Esophagus (tissue), 2 donors: ENCODE measurements around the gene MYO10. TPM values are rescaled to one million over a fixed set of nuclear protein-coding genes. Genes with fewer than 3 reads are reported as not detected.

Experiments used
- H3K27ac ChIP-seq, 2 donors: one replicate each; pipeline ENCODE4 v1.5.1; 2013; ENCODE audit warnings: low read depth in 2 of 2, mild to moderate bottlenecking in 2 of 2, inconsistent platforms in 1 of 2, low read length in 1 of 2, moderate library complexity in 1 of 2
- H3K27me3 ChIP-seq, 2 donors: one replicate each; pipeline ENCODE4 v1.6.1; 2013; ENCODE audit warnings: low read length in 2 of 2, control low read depth in 1 of 2, mild to moderate bottlenecking in 1 of 2; ENCODE audit not compliant: insufficient read depth in 2 of 2, control insufficient read depth in 1 of 2
- H3K36me3 ChIP-seq, 2 donors: one replicate each; pipeline ENCODE4 v1.6.1; 2013; ENCODE audit warnings: low read length in 1 of 2; ENCODE audit not compliant: control insufficient read depth in 2 of 2, insufficient read depth in 2 of 2
- H3K4me1 ChIP-seq, 2 donors: one replicate each; pipeline ENCODE4 v1.6.1; 2013; ENCODE audit warnings: low read length in 1 of 2; ENCODE audit not compliant: control insufficient read depth in 2 of 2, insufficient read depth in 2 of 2
- H3K4me3 ChIP-seq, 2 donors: one replicate each; pipeline ENCODE4 v1.5.1; 2013; ENCODE audit warnings: low read length in 2 of 2, mild to moderate bottlenecking in 2 of 2, low read depth in 1 of 2, moderate library complexity in 1 of 2
- H3K9me3 ChIP-seq, 2 donors: one replicate each; pipeline ENCODE4 v1.6.1; 2013; ENCODE audit warnings: mild to moderate bottlenecking in 2 of 2, low read depth in 1 of 2, low read length in 1 of 2, moderate library complexity in 1 of 2; ENCODE audit not compliant: control insufficient read depth in 2 of 2, insufficient read depth in 1 of 2
- WGBS, 2 donors: extraction: QIAGEN DNeasy Blood & Tissue Kit; methylation state at CpG; one replicate each; pipeline ENCODE4 v1.1.7; 2013; 5-methylcytosine and 5-hydroxymethylcytosine counted together
- polyA plus RNA-seq, 2 donors: library from polyadenylated mRNA; stranded (reverse); fragments of 200-250 nt; gene quantifications; one replicate each; pipeline ENCODE4 v1.2.3, GENCODE V29; 2013
- donor health status: healthy with polysubstance abuse.
- donor health status: Bipolar disorder and iron deficiency.

MYO10 gene
- polyA plus RNA-seq, 2 donors, result 5.8 to 5.9 TPM

DNA sequence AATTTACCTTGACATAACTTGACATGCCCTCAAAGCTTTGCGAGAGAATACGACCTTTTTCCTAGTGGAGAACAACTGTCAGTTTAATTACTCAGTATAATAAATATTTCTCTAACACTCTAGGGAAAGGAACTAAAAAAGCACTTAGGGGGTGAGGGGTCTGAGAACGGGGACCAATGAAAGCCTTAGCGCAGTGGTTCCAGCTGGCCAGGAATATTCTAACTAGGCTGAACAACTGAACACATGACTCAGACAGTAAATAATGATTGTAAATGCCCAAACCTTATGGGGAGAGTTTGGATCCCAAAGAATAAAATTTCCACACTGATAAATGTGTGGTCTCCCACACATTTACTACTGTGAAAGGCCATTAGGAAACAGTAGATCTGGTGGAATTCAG is 14.9 kb downstream of the MYO10 start:
- 75 to 79% methylated on average over 4 of the region's 4 CpGs for WGBS, 2 donors
- H3K27ac ChIP-seq, result no peak overlapping the region
- no peaks in the 10 kb centered on the region for H3K36me3 ChIP-seq
- no peak overlapping the region for H3K4me3 ChIP-seq
- no peaks in the 10 kb centered on the region for H3K4me1 ChIP-seq
- no peaks in the 10 kb centered on the region for H3K9me3 ChIP-seq
- no peaks in the 10 kb centered on the region for H3K27me3 ChIP-seq

DNA sequence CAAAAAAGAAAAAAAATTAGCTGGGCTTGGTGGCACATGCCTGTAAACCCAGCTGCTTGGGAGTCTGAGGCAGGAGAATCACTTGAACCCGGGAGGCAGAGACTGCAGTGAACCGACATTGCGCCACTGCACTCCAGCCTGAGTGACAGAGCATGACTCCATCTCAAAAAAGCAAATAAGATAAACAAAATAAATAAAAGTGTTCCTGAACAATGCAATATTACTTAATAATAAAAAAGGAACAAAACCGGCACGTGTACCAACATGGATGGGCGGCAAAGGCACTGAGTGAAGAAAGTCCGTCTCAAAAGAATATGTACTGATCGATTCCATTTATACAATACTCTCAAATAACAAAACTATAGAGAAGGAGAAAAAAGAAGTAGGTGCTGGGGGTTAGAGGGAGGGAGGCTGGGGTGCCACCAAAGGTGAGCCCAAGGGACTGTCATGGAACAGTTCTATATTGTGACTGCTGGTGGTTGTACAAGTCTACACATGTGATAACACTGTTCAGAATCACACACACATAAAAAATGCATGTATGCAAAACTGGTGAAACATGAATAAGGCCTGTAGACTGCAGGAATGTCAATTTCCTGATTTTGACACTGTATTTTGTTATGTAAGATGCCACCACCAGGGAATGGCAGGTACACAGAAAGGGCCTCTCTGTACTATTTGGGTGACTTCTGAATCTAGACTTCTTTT is 15.8 kb downstream of the MYO10 start:
- Histone ChIP-seq H3K36me3 (no peaks in the 10 kb centered on the region), H3K9me3 (no peaks in the 10 kb centered on the region), H3K4me3 (no peak overlapping the region), H3K27me3 (no peaks in the 10 kb centered on the region), H3K4me1 (peaks cover 0 to 2% of the 10 kb centered on the region in 2 donors), H3K27ac (no peak overlapping the region)
- 80 to 91% methylated on average over 8 of the region's 8 CpGs for WGBS, 2 donors

DNA sequence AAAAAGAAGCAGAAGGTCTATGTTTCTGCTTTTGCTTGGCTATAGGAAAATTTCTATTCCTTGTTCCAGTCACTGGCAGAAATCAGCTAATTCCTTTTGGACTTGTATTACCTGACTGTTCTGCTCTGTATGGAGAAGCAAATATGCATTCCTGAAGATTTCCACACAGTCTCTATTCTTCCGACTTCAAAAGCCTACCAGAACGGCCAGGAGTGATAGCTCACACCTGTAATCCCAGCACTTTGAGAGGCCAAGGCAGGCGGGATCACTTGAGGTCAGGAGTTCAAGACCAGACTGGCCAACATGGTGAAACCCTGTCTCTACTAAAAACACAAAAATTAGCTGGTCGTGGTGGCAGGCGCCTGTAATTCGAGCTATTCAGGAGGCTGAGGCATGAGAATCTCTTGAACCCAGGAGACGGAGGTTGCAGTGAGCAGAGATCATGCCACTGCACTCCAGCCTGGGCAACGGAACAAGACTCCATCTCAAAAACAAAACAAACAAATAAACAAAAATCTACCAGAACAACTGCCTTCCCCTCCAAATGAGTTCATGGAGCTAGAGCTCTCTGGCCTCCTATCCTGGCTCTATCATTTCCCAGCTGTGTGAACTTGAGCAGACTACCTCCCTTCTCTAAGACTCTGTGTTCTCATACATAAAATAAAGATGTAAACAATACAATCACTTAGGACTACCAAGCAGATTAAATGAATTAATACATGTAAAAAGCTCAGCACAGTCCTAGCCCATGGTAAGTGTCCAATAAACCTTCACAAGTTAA is 17.0 kb downstream of the MYO10 start:
- Histone ChIP-seq H3K9me3 (no peaks in the 10 kb centered on the region), H3K27me3 (no peaks in the 10 kb centered on the region), H3K36me3 (no peaks in the 10 kb centered on the region), H3K4me3 (no peak overlapping the region), H3K4me1 (peaks cover 0 to 3% of the 10 kb centered on the region in 2 donors), H3K27ac (no peak overlapping the region)
- 78 to 80% methylated on average over 8 of the region's 8 CpGs for WGBS, 2 donors

DNA sequence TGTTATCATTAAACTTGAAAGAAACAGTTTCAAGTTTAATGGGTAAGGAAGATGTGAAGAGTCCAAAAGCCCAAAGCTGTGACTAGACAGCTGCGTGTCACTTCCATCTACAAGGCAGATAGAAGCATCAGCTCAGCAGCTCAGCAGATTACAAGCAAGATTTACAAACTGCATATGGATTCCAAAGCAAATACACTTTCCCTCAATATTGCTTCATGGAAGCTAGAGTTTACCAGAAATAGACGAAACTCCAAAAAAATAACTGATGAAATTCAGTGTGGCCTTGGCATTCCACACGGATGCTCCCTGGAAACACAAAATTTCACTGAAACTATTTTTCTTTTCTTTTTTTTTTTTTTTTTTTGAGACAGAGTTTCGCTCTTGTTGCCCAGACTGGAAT is 17.9 kb downstream of the MYO10 start:
- Histone ChIP-seq H3K4me1 (peaks cover 0 to 3% of the 10 kb centered on the region in 2 donors), H3K36me3 (no peaks in the 10 kb centered on the region), H3K9me3 (no peaks in the 10 kb centered on the region), H3K4me3 (no peak overlapping the region), H3K27ac (no peak overlapping the region), H3K27me3 (no peaks in the 10 kb centered on the region)
- 73 to 90% methylated on average over 4 of the region's 4 CpGs for WGBS, 2 donors

- H3K36me3 ChIP-seq, result no peaks in the 10 kb centered on the region
- 51 to 71% methylated on average over 3 of the region's 3 CpGs for WGBS, 2 donors
- H3K27ac ChIP-seq, result no peak overlapping the region
- peaks cover 0 to 3% of the 10 kb centered on the region in 2 donors for H3K4me1 ChIP-seq
- no peak overlapping the region for H3K4me3 ChIP-seq
- H3K27me3 ChIP-seq, result no peaks in the 10 kb centered on the region
- no peaks in the 10 kb centered on the region for H3K9me3 ChIP-seq
Measured at GRCh38 chr5:16916262-16916878, 19.7 kb downstream of the MYO10 start.

DNA sequence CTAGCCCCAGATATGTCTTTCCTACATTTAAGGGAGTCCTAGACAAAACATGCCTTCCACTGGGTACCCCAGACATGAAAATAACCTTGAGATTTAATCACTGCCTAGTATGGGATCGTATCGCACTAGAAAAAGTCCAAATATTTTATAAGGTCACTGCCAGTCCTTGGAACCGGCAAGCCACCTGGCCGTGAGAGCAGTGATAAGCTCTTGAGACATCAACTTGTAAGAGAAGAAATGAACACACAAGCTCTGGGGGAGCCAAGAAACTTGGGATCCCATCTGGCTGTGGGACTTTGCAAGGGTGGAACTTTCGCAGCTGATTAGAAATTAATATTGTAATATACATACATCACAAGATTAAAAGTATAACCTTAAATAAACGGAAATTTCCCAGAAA is 21.5 kb downstream of the MYO10 start:
- Histone ChIP-seq H3K4me3 (no peak overlapping the region), H3K27me3 (no peaks in the 10 kb centered on the region), H3K4me1 (peaks cover 0 to 3% of the 10 kb centered on the region in 2 donors), H3K27ac (no peak overlapping the region), H3K36me3 (no peaks in the 10 kb centered on the region), H3K9me3 (no peaks in the 10 kb centered on the region)
- 80 to 93% methylated on average over 6 of the region's 6 CpGs for WGBS, 2 donors

DNA sequence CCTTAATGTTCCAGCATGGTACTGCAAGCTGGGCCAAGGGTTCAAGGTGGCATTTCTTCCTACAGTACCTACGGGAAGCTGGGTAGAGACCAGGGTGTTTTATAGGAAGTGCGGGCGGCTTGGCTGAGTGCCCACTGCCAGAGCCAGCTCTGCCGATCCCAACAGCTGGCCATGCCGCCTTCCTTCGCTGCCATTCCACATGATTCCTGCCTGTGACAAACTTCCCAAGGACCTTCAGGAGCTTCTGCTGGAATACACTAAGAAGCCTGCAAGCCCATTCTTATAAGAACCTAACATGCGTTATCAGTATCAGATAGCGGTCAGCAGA is 22.0 kb downstream of the MYO10 start:
- H3K36me3 ChIP-seq, result no peaks in the 10 kb centered on the region
- peaks cover 0 to 3% of the 10 kb centered on the region in 2 donors for H3K4me1 ChIP-seq
- no peak overlapping the region for H3K4me3 ChIP-seq
- H3K27ac ChIP-seq, result peak overlapping the region; percentile 81 to 95
- no peaks in the 10 kb centered on the region for H3K9me3 ChIP-seq
- H3K27me3 ChIP-seq, result no peaks in the 10 kb centered on the region
- 50 to 71% methylated on average over 8 of the region's 8 CpGs for WGBS, 2 donors

DNA sequence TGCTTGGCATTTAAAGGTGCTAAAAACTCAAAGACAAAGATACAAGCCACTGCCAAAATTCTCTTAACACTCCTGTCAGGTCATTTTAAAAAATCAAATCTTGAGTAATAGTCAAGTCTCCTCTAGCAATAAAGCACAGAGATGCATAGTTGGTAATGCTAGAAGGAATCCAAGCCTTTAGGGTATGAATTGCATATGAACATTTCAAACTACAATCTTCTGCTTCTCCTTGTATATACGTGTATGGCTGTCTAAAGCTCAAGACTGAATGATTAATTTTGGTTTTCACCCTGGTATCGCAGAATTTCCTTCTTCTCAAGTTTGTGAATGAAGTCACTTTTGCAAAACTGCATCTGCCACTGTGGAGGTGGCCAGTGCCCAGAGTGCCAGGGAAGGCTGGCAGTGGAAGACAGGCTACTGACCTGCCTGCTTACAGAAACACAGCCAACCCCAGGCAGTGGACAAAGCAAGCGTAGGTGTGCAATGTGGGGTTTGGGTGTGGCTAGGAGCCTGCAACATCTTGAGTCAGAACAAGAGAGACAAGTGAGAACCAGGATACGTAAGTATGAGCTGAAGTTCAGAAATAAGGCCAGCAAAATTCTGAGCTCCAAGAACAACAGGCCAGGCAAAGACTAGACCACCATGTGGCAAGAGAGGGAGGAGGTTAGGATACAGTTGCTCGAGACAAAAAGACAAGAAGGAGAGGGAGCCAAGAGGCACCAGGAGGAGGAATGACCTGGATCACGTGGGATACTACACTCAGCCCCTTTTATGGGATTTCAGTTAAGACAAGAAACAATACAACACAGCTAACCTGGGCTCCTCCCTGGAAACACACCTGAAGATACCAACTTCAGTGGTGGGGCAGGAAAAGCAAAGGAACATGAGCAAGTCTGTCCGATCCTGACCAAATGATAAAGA is 22.6 kb downstream of the MYO10 start:
- Histone ChIP-seq H3K4me3 (no peak overlapping the region), H3K4me1 (peaks cover 0 to 3% of the 10 kb centered on the region in 2 donors), H3K27me3 (no peaks in the 10 kb centered on the region), H3K27ac (peak overlapping the region; percentile 81 to 95), H3K36me3 (no peaks in the 10 kb centered on the region), H3K9me3 (no peaks in the 10 kb centered on the region)
- 49 to 50% methylated on average over 7 of the region's 7 CpGs for WGBS, 2 donors

GRCh38 chr5:16912080-16912479 is 24.0 kb downstream of the MYO10 start:
- no peaks in the 10 kb centered on the region for H3K9me3 ChIP-seq
- H3K27me3 ChIP-seq, result no peaks in the 10 kb centered on the region
- 75 to 86% methylated on average over 6 of the region's 6 CpGs for WGBS, 2 donors
- peaks cover 0 to 3% of the 10 kb centered on the region in 2 donors for H3K4me1 ChIP-seq
- H3K4me3 ChIP-seq, result no peak overlapping the region
- H3K27ac ChIP-seq, result no peak overlapping the region
- H3K36me3 ChIP-seq, result no peaks in the 10 kb centered on the region
